CD14-positive monocyte (primary cell): ENCODE results near the gene WDR19. TPM values are rescaled to one million over a fixed set of nuclear protein-coding genes. Genes with fewer than 3 reads are reported as not detected.
A peak's percentile ranks its signal among the peaks of the same experiment; 100 is the strongest.

Experiments
- DNase-seq, 3 donors: peaks; one replicate each; pipeline ENCODE4 v3.0.0-alpha.2; 2011 to 2022
- H2AFZ ChIP-seq: 2 replicates; pipeline ENCODE4 v1.6.0; 2012; ENCODE audit warnings: mild to moderate bottlenecking, low read depth, low read length, inconsistent platforms; ENCODE audit not compliant: insufficient read depth, poor library complexity, severe bottlenecking
- H3K27ac ChIP-seq, 2 donors: 1 replicate in 1 of 2; 2 replicates in 1 of 2; pipeline ENCODE4 v1.5.1; 2012 to 2013; ENCODE audit warnings: low read length in 2 of 2, control low read depth in 1 of 2, inconsistent platforms in 1 of 2, low read depth in 1 of 2, mild to moderate bottlenecking in 1 of 2
- H3K27me3 ChIP-seq, 2 donors: one replicate each; pipeline versions ENCODE4 v1.6.0 to v1.6.1; 2011 to 2013; ENCODE audit warnings: low read length in 2 of 2; ENCODE audit not compliant: control insufficient read depth in 2 of 2, insufficient read depth in 2 of 2
- H3K36me3 ChIP-seq, 2 donors: replicated peaks in 1 of 2; 1 replicate in 1 of 2; 2 replicates in 1 of 2; pipeline versions ENCODE4 v1.5.1 to v1.6.1; 2012 to 2013; ENCODE audit warnings: low read length in 2 of 2, control low read depth in 1 of 2, inconsistent platforms in 1 of 2, mild to moderate bottlenecking in 1 of 2; ENCODE audit not compliant: insufficient read depth in 2 of 2, control insufficient read depth in 1 of 2
- H3K4me1 ChIP-seq, 2 donors: 1 replicate in 1 of 2; 2 replicates in 1 of 2; pipeline versions ENCODE4 v1.5.1 to v1.6.1; 2012 to 2013; ENCODE audit warnings: low read length in 2 of 2, control low read depth in 1 of 2, inconsistent platforms in 1 of 2, mild to moderate bottlenecking in 1 of 2, moderate library complexity in 1 of 2; ENCODE audit not compliant: insufficient read depth in 2 of 2, control insufficient read depth in 1 of 2
- H3K4me2 ChIP-seq: replicated peaks from 2 replicates; pipeline ENCODE3; 2012; ENCODE audit warnings: low read length, moderate library complexity, mild to moderate bottlenecking; ENCODE audit not compliant: poor library complexity, severe bottlenecking; ENCODE audit errors: extremely low read depth
- H3K4me3 ChIP-seq, 3 experiments: fragments of 200-600 bp in 1 of 3; sonication (generic) in 1 of 3; replicated peaks in 1 of 3; 1 replicate in 2 of 3; 2 replicates in 1 of 3; pipeline ENCODE4 v1.5.1; 2011 to 2013; ENCODE audit warnings: low read length in 3 of 3, mild to moderate bottlenecking in 3 of 3, control low read depth in 2 of 3, low read depth in 2 of 3, inconsistent platforms in 1 of 3, moderate library complexity in 1 of 3
- H3K79me2 ChIP-seq: 2 replicates; pipeline ENCODE4 v1.6.0; 2012; ENCODE audit warnings: mild to moderate bottlenecking, control low read depth, inconsistent platforms, low read length, moderate library complexity; ENCODE audit not compliant: insufficient read depth
- H3K9ac ChIP-seq: 2 replicates; pipeline ENCODE4 v1.6.0; 2017; ENCODE audit warnings: low read length, mild to moderate bottlenecking; ENCODE audit not compliant: insufficient read depth, poor library complexity, severe bottlenecking
- H3K9me3 ChIP-seq, 2 donors: replicated peaks in 1 of 2; 1 replicate in 1 of 2; 2 replicates in 1 of 2; pipeline versions ENCODE4 v1.5.1 to v1.6.1; 2012 to 2013; ENCODE audit warnings: low read length in 2 of 2, control low read depth in 1 of 2; ENCODE audit not compliant: control insufficient read depth in 1 of 2, insufficient read depth in 1 of 2
- H4K20me1 ChIP-seq: 2 replicates; pipeline ENCODE4 v1.6.0; 2012; ENCODE audit warnings: mild to moderate bottlenecking, low read length, control low read depth, moderate library complexity; ENCODE audit not compliant: insufficient read depth
- H3K27ac Mint-ChIP-seq, 7 donors: one replicate each; pipeline ENCODE4 v1.8.0; 2020; ENCODE audit warnings: mild to moderate bottlenecking in 7 of 7, mixed read lengths in 7 of 7, moderate library complexity in 6 of 7, inconsistent platforms in 2 of 7
- H3K27me3 Mint-ChIP-seq, 3 donors: one replicate each; pipeline ENCODE4 v1.8.0; 2021 to 2022; ENCODE audit warnings: low read depth in 3 of 3, mild to moderate bottlenecking in 3 of 3, mixed read lengths in 3 of 3, moderate library complexity in 3 of 3, inconsistent platforms in 1 of 3
- H3K36me3 Mint-ChIP-seq, 2 donors: one replicate each; pipeline ENCODE4 v1.8.0; 2020; ENCODE audit warnings: mixed read lengths in 2 of 2, inconsistent platforms in 1 of 2, mild to moderate bottlenecking in 1 of 2
- H3K4me1 Mint-ChIP-seq: one replicate; pipeline ENCODE4 v1.8.0; 2020; ENCODE audit warnings: mild to moderate bottlenecking, mixed read lengths
- H3K4me3 Mint-ChIP-seq, 2 donors: one replicate each; pipeline ENCODE4 v1.8.0; 2020; ENCODE audit warnings: mild to moderate bottlenecking in 2 of 2, mixed read lengths in 2 of 2, moderate library complexity in 1 of 2
- H3K9me3 Mint-ChIP-seq, 7 donors: one replicate each; pipeline ENCODE4 v1.8.0; 2020 to 2022; ENCODE audit warnings: mixed read lengths in 7 of 7, mild to moderate bottlenecking in 6 of 7, moderate library complexity in 6 of 7, inconsistent platforms in 2 of 7
- CTCF ChIP-seq: fragments of 200-600 bp; IDR thresholded peaks from one replicate; pipeline ENCODE4 v1.8.0; 2022; ENCODE audit warnings: antibody characterized with exemption, mild to moderate bottlenecking
- WGBS: methylation state at CpG from one replicate; pipeline ENCODE4 v1.1.5; 2013; ENCODE audit warnings: missing lambda C conversion rate; ENCODE audit not compliant: insufficient coverage; 5-methylcytosine and 5-hydroxymethylcytosine counted together
- intact Hi-C, 2 donors: fragments of 100-400 bp; cut with micrococcal nuclease; formaldehyde crosslinking; loops; one replicate each; pipeline versions ENCODE4 v1.15.0 to v1.15.1; 2023
- polyA plus RNA-seq, 3 donors: library from polyadenylated mRNA; depleted of rRNA in 1 of 3; unstranded in 2 of 3; stranded (reverse) in 1 of 3; fragments of 300-500 nt in 2 of 3; fragments of >200 nt in 1 of 3; fragmentation: Illumina TruSeq in 2 of 3; gene quantifications; 1 replicate in 2 of 3; 2 replicates in 1 of 3; pipeline ENCODE4 v1.2.3, GENCODE V29; 2012 to 2021

WDR19 gene
- polyA plus RNA-seq, 3 donors: 1.7 to 11.4 (median 2.0) TPM

- H3K9ac ChIP-seq: no peak overlapping the region
- Mint-ChIP-seq H3K9me3 (no peaks in the 10 kb centered on the region), H3K4me3 (no peak overlapping the region), H3K27me3 (no peaks in the 10 kb centered on the region), H3K27ac (no peak overlapping the region), H3K4me1 (no peaks in the 10 kb centered on the region), H3K36me3 (peaks cover 53 to 67% of the 10 kb centered on the region in 2 donors)
- H3K4me3 ChIP-seq: no peak overlapping the region
- no peak for DNase-seq
- H3K27me3 ChIP-seq: no peaks in the 10 kb centered on the region
- H3K36me3 ChIP-seq: peaks cover 70 to 99% of the 10 kb centered on the region in 2 donors
- H3K4me2 ChIP-seq: no peak overlapping the region
- no peak for TF ChIP-seq CTCF
- no peak overlapping the region for H2AFZ ChIP-seq
- H3K27ac ChIP-seq: no peak overlapping the region
- H4K20me1 ChIP-seq: no peaks in the 10 kb centered on the region
- intact Hi-C loops: no loop called here
- no peaks in the 10 kb centered on the region for H3K4me1 ChIP-seq
- no peaks in the 10 kb centered on the region for H3K79me2 ChIP-seq
- no peaks in the 10 kb centered on the region for H3K9me3 ChIP-seq
Measured at GRCh38 chr4:39320381-39321115, 138.2 kb downstream of the WDR19 start.

GRCh38 chr4:39323821-39324220, 141.5 kb downstream of the WDR19 start:
- H3K27ac ChIP-seq: no peak overlapping the region
- Mint-ChIP-seq H3K27me3 (no peaks in the 10 kb centered on the region), H3K36me3 (peaks cover 66 to 78% of the 10 kb centered on the region in 2 donors), H3K4me3 (no peak overlapping the region), H3K27ac (peak overlapping the region in 1 of 7 donors; percentile 37), H3K9me3 (no peaks in the 10 kb centered on the region), H3K4me1 (no peaks in the 10 kb centered on the region)
- no peak for DNase-seq
- intact Hi-C loops: no loop called here
- no peak overlapping the region for H3K4me3 ChIP-seq
- H3K4me1 ChIP-seq: no peaks in the 10 kb centered on the region
- no peak overlapping the region for H2AFZ ChIP-seq
- H3K9ac ChIP-seq: no peak overlapping the region
- no CpG with 5 or more reads among the region's 1 CpG for WGBS
- H3K4me2 ChIP-seq: no peak overlapping the region
- no peaks in the 10 kb centered on the region for H3K27me3 ChIP-seq
- peaks cover 9% of the 10 kb centered on the region for H3K79me2 ChIP-seq
- no peaks in the 10 kb centered on the region for H4K20me1 ChIP-seq
- no peak for TF ChIP-seq CTCF
- H3K36me3 ChIP-seq: peaks cover 70 to 95% of the 10 kb centered on the region in 2 donors
- no peaks in the 10 kb centered on the region for H3K9me3 ChIP-seq
